ENCODE measurements around the gene FLVCR2. TPM values are rescaled to one million over a fixed set of nuclear protein-coding genes. Genes with fewer than 3 reads are reported as not detected.
A peak's percentile ranks its signal among the peaks of the same experiment; 100 is the strongest.

FLVCR2 gene
- total RNA-seq, 1 donor from 2014 or later, result 11.7 TPM

DNA sequence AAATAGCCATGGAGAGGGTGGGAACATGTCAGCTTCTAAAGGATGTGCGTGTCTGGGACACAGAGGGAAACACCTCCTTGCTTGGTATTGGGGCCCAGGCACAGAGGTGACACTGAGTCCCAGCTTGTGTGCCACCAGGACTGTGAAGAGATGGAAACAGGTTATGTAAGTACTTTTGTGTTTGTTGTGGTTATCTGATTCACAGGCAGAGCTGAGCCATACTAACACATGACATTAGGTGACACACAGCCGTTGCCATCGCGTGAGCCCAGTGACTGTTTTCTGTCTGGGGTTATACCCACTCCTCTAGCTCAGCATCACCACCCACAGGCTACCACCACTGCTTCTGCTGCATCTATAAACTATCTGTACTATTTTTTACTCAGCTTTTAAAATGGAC, 12.1 kb upstream of the FLVCR2 start:
- no peak overlapping the region for H3K27ac Mint-ChIP-seq
- DNase-seq (no peak), ATAC-seq (ENCODE audit: low read depth) (peak; percentile 35)
- POLR2A ChIA-PET, result interaction anchor here (0.6 kb wide), 1 partner anchor 54 kb away, joined by 5 read pairs; no protein-coding TSS in a partner anchor
- peaks cover 17% of the 10 kb centered on the region for H3K4me1 Mint-ChIP-seq
- H3K27me3 Mint-ChIP-seq, result no peaks in the 10 kb centered on the region
- no peak overlapping the region for H3K4me3 Mint-ChIP-seq
- TF ChIP-seq, protein P1, sequence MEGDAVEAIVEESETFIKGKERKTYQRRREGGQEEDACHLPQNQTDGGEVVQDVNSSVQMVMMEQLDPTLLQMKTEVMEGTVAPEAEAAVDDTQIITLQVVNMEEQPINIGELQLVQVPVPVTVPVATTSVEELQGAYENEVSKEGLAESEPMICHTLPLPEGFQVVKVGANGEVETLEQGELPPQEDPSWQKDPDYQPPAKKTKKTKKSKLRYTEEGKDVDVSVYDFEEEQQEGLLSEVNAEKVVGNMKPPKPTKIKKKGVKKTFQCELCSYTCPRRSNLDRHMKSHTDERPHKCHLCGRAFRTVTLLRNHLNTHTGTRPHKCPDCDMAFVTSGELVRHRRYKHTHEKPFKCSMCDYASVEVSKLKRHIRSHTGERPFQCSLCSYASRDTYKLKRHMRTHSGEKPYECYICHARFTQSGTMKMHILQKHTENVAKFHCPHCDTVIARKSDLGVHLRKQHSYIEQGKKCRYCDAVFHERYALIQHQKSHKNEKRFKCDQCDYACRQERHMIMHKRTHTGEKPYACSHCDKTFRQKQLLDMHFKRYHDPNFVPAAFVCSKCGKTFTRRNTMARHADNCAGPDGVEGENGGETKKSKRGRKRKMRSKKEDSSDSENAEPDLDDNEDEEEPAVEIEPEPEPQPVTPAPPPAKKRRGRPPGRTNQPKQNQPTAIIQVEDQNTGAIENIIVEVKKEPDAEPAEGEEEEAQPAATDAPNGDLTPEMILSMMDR (IDR thresholded peaks at IDR 0.05), result no peak
- CTCF ChIA-PET, result interaction anchor here (0.9 kb wide), 1 partner anchor 10 kb away, joined by 4 read pairs; no protein-coding TSS in a partner anchor
- no peaks in the 10 kb centered on the region for H3K9me3 Mint-ChIP-seq
- intact Hi-C loops (cut with micrococcal nuclease), result no loop called here
- no peaks in the 10 kb centered on the region for H3K36me3 Mint-ChIP-seq (ENCODE audit: low read depth)

GRCh38 chr14:75566752-75567151, 11.7 kb upstream of the FLVCR2 start:
- Mint-ChIP-seq H3K27ac (peak overlapping the region; percentile 68), H3K9me3 (no peaks in the 10 kb centered on the region), H3K36me3 (ENCODE audit: low read depth) (no peaks in the 10 kb centered on the region), H3K27me3 (no peaks in the 10 kb centered on the region), H3K4me3 (no peak overlapping the region), H3K4me1 (peaks cover 13% of the 10 kb centered on the region)
- TF ChIP-seq, protein P1 (IDR thresholded peaks at IDR 0.05), result no peak
- DNase-seq (no peak), ATAC-seq (ENCODE audit: low read depth) (no peak)
- POLR2A ChIA-PET, result no interaction called here
- intact Hi-C loops (cut with micrococcal nuclease), result no loop called here
- CTCF ChIA-PET, result interaction anchor here (0.9 kb wide), 1 partner anchor 10 kb away, joined by 4 read pairs; no protein-coding TSS in a partner anchor

DNA sequence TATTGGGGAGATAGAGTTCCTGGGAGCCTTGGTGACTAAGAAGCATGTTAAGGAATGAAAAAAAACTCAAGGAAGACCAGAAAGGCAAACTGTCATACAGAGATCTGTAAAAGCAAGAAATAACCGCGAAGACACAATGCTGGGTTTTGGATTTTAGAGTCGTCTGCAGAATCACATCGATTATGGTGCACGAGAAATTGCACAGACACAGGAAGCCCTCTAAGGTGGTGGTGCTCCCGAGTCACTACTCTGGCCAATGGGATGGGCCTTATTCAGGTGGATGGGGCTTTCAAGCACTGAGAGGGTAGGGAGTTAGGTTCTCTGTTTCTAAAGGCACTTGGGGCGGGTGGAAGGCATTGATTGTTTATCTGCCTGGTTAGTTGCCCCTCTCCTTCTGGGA, 10.3 kb upstream of the FLVCR2 start:
- no peak for DNase-seq
- H3K36me3 Mint-ChIP-seq (ENCODE audit: low read depth), result no peaks in the 10 kb centered on the region
- no peak overlapping the region for H3K27ac Mint-ChIP-seq
- ATAC-seq (ENCODE audit: low read depth), result no peak
- CTCF ChIA-PET, result no interaction called here
- POLR2A ChIA-PET, result no interaction called here
- peaks cover 5% of the 10 kb centered on the region for H3K4me1 Mint-ChIP-seq
- TF ChIP-seq, protein P1 (IDR thresholded peaks at IDR 0.05), result no peak
- no peaks in the 10 kb centered on the region for H3K9me3 Mint-ChIP-seq
- H3K4me3 Mint-ChIP-seq, result no peak overlapping the region
- intact Hi-C loops (cut with micrococcal nuclease), result no loop called here
- no peaks in the 10 kb centered on the region for H3K27me3 Mint-ChIP-seq

DNA sequence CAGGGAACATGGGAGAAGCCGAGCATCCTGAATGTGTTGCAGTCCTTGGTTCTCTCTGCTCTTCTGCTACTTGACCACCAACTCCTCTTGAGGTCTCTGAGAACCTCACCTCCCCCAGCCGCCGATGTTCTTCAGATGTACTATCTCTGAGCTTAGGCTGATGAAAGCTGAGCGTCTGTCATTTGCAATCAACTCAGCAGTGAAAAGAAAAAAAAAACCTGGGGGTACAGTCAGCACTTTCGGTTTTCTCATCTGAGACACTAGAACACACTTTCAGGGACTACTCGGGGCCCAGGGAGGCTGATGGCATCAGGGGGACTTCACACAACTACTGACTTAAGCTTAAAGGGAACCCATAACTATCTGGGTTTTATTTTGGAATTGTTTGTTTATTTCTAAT, 9.6 kb upstream of the FLVCR2 start:
- no peaks in the 10 kb centered on the region for H3K9me3 Mint-ChIP-seq
- DNase-seq (no peak), ATAC-seq (ENCODE audit: low read depth) (no peak)
- TF ChIP-seq, protein P1 (IDR thresholded peaks at IDR 0.05), result no peak
- no peak overlapping the region for H3K4me3 Mint-ChIP-seq
- H3K27me3 Mint-ChIP-seq, result no peaks in the 10 kb centered on the region
- H3K36me3 Mint-ChIP-seq (ENCODE audit: low read depth), result no peaks in the 10 kb centered on the region
- POLR2A ChIA-PET, result no interaction called here
- H3K27ac Mint-ChIP-seq, result no peak overlapping the region
- peaks cover 5% of the 10 kb centered on the region for H3K4me1 Mint-ChIP-seq
- intact Hi-C loops (cut with micrococcal nuclease), result no loop called here
- CTCF ChIA-PET, result interaction anchor here (0.5 kb wide), 1 partner anchor 40 kb away, joined by 3 read pairs; no protein-coding TSS in a partner anchor

GRCh38 chr14:75570797-75571196, 7.6 kb upstream of the FLVCR2 start:
- DNase-seq, result no peak
- H3K27ac Mint-ChIP-seq, result no peak overlapping the region
- ChIA-PET CTCF (interaction anchor here (9.7 kb wide), 1 partner anchor 84 kb away, joined by 264 read pairs; the partner anchor contains the start of genes ERG28 and TTLL5), POLR2A (interaction anchor here (0.5 to 1.4 kb wide), 4 partner anchors 22 to 434 kb away, joined by 3 read pairs; no protein-coding TSS in a partner anchor)
- intact Hi-C loops (cut with micrococcal nuclease), result no loop called here
- no peaks in the 10 kb centered on the region for H3K27me3 Mint-ChIP-seq
- H3K36me3 Mint-ChIP-seq (ENCODE audit: low read depth), result no peaks in the 10 kb centered on the region
- TF ChIP-seq, protein P1 (IDR thresholded peaks at IDR 0.05), result no peak
- no peaks in the 10 kb centered on the region for H3K9me3 Mint-ChIP-seq
- ATAC-seq (ENCODE audit: low read depth), result peak; percentile 45
- no peak overlapping the region for H3K4me3 Mint-ChIP-seq
- H3K4me1 Mint-ChIP-seq, result peaks cover 5% of the 10 kb centered on the region
